ENCODE measurements around the gene NDST4. TPM values are rescaled to one million over a fixed set of nuclear protein-coding genes. Genes with fewer than 3 reads are reported as not detected.

Gene NDST4
- total RNA-seq, 1 experiment from 2014 or later = not detected

DNA sequence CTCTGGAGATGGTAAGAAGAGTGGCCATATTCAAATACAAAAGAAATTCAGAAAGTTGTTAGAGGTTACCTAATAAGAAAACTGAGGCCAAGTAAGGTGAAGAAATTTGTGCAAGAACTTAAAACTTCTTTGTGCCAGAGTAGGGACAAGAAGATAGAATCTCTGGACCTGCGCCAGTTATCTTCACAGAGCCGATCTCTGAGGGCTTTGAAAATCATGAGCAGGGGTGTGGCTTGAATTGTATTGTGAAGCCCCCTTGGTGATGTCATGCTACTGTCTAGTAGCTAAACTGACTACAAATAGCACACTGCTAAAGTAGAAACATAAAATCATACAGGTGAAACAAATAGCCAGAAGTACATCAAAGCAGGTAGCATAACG, 330.2 kb downstream of the NDST4 start:
- Histone ChIP-seq H3K36me3 (ENCODE audit: control insufficient read depth in 1 of 2, insufficient read depth in 2 of 2, low read length in 2 of 2) (no peaks in the 10 kb centered on the region), H3K9me3 (ENCODE audit: control insufficient read depth in 1 of 2, insufficient read depth in 1 of 2, low read depth in 1 of 2, low read length in 2 of 2) (no peaks in the 10 kb centered on the region), H3K4me3 (replicated peaks in 1 of 2; ENCODE audit: low read depth in 1 of 2, low read length in 2 of 2) (no peak overlapping the region), H3K4me1 (ENCODE audit: control insufficient read depth in 1 of 2, insufficient read depth in 2 of 2, low read length in 2 of 2) (no peaks in the 10 kb centered on the region), H3K9me2 (ENCODE audit: insufficient read depth) (no peaks in the 10 kb centered on the region), H4K20me1 (ENCODE audit: insufficient read depth) (no peaks in the 10 kb centered on the region), H3K9ac (ENCODE audit: low read length) (no peak overlapping the region), H3K4me2 (ENCODE audit: low read length) (no peak overlapping the region), H3K27me3 (ENCODE audit: insufficient read depth, low read length) (no peaks in the 10 kb centered on the region), H3K27ac (ENCODE audit: low read depth, low read length) (no peak overlapping the region), H3K79me2 (ENCODE audit: insufficient read depth, low read length) (no peaks in the 10 kb centered on the region), H2AFZ (ENCODE audit: low read depth, low read length, poor library complexity, severe bottlenecking) (no peak overlapping the region)
- BruUV-seq (replicated peaks) = no TSS peak
- intact Hi-C loops (cut with micrococcal nuclease) = loop anchor here (5.0 to 10.0 kb wide), 3 partner anchors 312 to 1069 kb away; no protein-coding TSS in a partner anchor
- POLR2A ChIA-PET = no interaction called here
- TF ChIP-seq, protein P1, sequence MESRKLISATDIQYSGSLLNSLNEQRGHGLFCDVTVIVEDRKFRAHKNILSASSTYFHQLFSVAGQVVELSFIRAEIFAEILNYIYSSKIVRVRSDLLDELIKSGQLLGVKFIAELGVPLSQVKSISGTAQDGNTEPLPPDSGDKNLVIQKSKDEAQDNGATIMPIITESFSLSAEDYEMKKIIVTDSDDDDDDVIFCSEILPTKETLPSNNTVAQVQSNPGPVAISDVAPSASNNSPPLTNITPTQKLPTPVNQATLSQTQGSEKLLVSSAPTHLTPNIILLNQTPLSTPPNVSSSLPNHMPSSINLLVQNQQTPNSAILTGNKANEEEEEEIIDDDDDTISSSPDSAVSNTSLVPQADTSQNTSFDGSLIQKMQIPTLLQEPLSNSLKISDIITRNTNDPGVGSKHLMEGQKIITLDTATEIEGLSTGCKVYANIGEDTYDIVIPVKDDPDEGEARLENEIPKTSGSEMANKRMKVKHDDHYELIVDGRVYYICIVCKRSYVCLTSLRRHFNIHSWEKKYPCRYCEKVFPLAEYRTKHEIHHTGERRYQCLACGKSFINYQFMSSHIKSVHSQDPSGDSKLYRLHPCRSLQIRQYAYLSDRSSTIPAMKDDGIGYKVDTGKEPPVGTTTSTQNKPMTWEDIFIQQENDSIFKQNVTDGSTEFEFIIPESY (IDR thresholded peaks at IDR 0.05; ENCODE audit: extremely low read depth, insufficient replicate concordance, low read length) = no peak
- TF ChIP-seq RAD21 (IDR thresholded peaks at IDR 0.05; ENCODE audit: low read depth) = no peak
- no peak for TF ChIP-seq POLR2A (IDR thresholded peaks at IDR 0.05; ENCODE audit: borderline replicate concordance, extremely low read depth, insufficient read depth, insufficient read length)
- TF ChIP-seq SIN3A (IDR thresholded peaks at IDR 0.05; ENCODE audit: low read depth) = no peak
- TF ChIP-seq, protein P2, sequence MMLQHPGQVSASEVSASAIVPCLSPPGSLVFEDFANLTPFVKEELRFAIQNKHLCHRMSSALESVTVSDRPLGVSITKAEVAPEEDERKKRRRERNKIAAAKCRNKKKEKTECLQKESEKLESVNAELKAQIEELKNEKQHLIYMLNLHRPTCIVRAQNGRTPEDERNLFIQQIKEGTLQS (IDR thresholded peaks at IDR 0.05) = no peak
- TF ChIP-seq, protein P3, sequence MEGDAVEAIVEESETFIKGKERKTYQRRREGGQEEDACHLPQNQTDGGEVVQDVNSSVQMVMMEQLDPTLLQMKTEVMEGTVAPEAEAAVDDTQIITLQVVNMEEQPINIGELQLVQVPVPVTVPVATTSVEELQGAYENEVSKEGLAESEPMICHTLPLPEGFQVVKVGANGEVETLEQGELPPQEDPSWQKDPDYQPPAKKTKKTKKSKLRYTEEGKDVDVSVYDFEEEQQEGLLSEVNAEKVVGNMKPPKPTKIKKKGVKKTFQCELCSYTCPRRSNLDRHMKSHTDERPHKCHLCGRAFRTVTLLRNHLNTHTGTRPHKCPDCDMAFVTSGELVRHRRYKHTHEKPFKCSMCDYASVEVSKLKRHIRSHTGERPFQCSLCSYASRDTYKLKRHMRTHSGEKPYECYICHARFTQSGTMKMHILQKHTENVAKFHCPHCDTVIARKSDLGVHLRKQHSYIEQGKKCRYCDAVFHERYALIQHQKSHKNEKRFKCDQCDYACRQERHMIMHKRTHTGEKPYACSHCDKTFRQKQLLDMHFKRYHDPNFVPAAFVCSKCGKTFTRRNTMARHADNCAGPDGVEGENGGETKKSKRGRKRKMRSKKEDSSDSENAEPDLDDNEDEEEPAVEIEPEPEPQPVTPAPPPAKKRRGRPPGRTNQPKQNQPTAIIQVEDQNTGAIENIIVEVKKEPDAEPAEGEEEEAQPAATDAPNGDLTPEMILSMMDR (IDR thresholded peaks at IDR 0.05 in 2 of 3, conservative IDR thresholded peaks at IDR 0.05 in 1 of 3; ENCODE audit: borderline replicate concordance in 1 of 3, insufficient read depth in 1 of 3, low read depth in 2 of 3, low read length in 2 of 3) = no peak
- no peak for ATAC-seq
- RAD21 ChIA-PET (ENCODE audit: low non-redundant PET in 1 of 2, low total read pairs in 2 of 2, uncharacterized antibody in 2 of 2, unreplicated experiment in 2 of 2) = no interaction called here
- CTCF ChIA-PET = interaction anchor here (1.1 kb wide), 1 partner anchor 25 kb away, joined by 3 read pairs; no protein-coding TSS in a partner anchor
- DNase-seq (ENCODE audit: low read depth, low spot score) = no peak

Measured in HCT116 (cell line).